Stimulated activated CD4-positive, alpha-beta T cell treated with anti-CD3 and anti-CD28 coated beads, TNF-alpha, amount 100 ng/mL, for 48 hours (primary cell): ENCODE results near the gene KLF11.
A peak's percentile ranks its signal among the peaks of the same experiment; 100 is the strongest.
"Not testable (repeated sequence)": the region's sequence is repeated elsewhere in the genome, so short reads cannot be mapped to it uniquely, and the experiment has no call there.

Experiments used
- DNase-seq, 3 donors: peaks; one replicate each; pipeline ENCODE4 v3.0.0-alpha.2; 2020; ENCODE audit warnings: low read depth in 3 of 3

Gene KLF11

DNA sequence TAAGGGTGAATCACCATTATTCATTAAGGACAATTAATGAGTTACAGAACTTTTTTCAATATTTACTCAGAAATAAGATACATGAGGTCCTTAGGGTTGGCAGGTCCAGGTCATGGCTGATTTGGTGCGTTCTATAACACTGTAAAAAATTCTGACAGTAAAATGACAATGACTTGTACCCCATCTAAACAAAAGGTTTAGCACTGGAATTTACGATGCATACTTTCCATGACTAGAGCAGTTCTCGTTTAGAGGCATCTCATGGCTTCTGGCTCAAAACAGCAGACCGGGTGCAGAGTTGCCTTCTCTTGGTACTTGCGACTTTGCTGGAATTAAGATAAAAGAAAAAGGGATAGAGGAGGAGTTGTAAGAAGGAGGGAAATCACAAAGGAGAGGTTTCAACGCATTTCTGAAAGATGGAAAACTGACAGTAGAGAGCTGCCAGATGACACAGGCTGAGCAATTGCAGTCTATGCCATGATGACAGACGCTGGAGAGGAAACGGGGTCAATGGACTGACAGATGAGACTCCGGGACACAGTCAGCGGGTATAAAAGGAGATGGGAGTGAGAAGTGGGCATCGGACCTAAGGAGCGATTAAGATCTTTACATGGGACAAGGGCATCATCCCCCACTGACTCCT lies 41.0 kb downstream of the KLF11 start:
- DNase-seq: no peak

DNA sequence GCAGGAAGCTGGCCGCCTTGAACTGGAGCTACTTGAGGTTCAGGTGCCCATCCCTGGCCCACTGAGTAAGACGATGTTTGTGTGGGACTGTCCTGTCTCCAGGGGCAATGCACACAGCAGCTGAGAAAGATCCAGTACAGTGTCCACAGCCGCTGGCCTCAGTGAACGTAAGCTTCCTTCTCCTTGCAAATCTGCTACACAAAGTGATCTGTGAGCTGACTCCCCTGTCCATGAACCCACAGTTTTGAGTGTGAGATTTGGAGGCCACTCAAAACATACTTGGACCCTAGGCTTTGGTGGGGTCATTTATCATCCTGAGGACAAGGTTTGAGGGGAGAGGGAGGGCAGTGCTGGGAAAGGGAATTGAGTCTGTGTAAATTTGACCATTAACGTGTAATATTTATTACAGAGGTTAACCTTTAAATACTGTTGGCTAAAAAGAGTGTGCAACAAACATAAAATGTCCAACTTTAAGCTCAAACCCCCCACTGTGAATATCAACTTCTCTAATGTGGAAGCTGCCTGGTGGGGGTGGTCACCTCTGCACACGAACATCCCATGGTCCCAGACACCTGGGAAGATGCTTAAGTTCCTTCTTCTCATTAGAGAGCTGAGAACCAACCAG lies 41.8 kb downstream of the KLF11 start:
- no peak for DNase-seq

DNA sequence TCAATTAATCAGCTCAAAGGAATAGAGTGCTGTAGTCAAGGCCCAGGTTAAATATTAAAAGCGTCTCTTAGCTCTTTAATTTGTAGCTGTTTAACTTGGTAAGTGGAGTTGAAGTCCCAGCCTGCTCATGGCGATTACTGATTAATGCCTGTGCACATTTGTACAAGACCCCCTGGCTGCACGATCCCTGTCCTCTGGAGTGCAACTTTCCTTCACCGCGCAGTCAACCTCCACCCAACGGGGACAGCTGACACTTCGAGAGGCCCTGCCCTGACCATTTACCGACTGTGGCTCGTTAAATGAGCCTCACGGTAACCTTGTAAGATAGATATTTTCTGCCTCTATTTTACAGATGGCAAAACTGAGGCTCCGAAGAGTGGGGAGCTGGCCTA lies 42.3 kb downstream of the KLF11 start:
- no peak for DNase-seq

DNA sequence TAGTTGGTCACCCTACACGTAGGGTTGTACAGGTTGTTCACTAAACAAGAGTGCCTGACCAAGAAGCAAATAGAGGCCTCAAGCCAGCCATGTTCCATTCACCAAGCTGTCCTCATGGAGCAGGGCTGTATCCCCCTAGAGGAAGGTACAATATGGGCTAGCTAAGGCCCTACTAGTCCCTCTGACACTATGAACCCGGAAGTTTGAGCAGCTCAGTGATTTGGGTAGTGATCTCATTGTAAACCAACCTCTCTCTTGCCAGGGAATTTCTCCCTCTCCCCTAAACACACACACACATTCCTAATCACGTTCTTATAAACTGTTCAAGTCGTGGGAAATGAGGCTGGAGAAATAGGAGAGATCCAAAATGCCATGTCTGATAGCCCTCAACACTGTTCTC lies 43.6 kb downstream of the KLF11 start:
- DNase-seq: no peak

DNA sequence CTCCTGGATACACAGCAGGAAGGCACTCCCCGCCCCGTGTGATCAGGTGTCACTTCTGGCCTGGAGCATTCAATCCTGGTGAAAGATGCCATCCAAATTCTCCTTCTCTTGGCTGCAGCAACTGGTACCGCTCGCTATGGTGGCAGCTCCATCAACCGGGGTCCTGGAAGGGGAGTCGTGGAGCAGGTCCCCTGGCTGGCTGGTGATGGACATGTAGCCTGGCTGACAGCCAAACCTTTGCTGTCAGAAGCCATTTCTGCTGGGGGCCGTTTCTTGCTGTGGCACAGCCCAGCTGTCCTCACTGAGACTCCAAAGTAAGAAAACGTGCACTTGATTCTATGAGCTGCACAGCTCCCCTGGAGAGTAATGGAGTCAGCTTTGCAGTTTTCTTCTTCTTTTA lies 44.0 kb downstream of the KLF11 start:
- DNase-seq: no peak

DNA sequence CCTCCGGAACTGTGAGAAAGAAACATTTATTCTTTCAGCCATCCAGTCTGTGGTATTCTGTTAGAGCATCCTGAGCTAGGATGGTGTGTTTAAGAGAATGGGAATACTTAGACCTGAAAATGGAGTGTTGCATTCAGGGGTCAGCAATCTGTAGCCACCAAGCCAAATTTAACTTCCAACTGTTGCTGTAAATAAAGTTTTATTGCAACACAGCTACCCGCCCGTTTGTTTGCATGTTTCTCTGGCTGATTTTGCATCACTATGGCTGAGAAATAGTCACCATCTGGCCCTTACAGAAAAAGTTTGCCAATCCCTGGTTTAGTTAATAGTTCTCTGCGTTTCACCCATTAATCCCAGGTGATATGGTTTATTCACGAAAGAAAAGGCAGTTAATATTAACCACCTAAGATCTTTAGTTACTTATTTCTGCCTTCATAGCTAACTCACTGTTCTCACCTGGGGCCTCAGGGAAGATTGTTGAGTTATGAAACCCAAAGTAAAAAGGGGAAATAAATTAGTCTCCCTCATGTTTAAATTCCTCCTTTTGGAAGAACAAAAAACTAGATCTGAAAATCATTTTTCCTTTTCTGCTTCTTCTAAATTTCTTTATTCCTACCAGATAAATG lies 46.3 kb downstream of the KLF11 start:
- DNase-seq: no peak

DNA sequence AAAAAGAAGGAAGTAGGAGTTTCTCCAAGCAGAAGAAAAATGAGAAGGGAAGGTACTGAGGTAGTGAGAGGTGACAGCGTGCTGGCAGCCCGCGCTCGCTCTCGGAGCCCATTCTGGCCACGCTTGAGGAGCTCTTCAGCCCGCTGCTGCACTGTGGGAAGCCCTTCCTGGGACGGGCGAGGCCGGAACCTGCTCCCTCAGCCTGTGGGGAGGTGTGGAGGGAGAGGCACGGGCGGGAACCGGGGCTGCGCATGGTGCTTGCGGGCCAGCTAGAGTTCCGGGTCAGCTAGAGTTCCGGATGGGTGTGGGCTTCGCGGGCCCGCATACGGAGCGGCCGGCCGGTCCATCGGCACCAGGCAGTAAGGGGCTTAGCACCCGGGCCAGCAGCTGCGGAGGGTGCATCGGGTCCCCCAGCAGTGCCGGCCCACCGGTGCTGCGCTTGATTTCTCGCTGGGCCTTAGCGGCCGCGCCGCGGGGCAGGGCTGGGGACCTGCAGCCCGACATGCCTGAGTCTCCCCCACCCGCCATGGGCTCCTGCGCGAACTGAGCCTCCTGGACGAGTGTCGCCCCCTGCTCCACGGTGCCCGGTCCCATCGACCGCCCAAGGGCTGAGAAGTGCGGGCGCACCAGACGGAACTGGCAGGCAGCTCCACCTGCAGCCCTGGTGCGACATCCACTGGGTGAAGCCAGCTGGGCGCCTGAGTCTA lies 48.0 kb downstream of the KLF11 start:
- no peak for DNase-seq

DNA sequence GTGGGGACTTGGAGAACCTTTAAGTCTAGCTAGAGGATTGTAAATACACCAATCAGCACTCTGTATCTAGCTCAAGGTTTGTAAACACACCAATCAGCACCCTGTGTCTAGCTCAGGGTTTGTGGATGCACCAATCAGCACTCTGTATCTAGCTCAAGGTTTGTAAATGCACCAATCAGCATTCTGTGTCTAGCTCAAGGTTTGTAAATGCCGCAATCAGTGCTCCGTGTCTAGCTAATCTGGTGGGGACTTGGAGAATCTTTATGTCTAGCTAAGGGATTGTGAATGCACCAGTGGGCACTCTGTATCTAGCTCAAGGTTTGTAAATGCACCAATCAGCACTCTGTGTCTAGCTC lies 48.5 kb downstream of the KLF11 start:
- DNase-seq: not testable (repeated sequence)

DNA sequence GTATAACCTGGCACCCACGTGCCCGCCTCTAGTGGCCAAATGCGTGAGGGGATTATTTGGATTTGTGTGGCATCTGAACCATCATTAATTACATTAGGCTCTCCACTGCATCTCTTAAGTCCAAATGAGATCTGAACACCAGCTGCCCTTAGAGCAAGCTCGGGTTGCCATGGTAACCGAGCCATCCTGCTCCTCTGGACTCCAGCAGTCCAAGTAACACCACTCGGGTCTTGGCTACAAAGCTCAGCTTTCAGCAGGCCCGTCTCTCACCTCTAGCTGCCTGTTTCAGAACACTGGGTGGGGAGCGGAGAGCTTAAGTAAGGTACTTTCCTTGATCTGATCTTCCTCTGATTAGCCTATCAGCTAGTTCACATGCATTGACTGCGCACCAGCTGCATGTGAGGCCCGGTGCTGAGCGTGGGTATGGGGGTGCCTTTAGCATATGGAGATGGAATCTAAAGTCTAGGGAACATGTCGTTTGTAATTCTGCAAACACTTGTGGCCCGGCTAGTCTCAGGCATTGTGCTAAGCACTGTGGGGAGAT lies 51.0 kb downstream of the KLF11 start:
- no peak for DNase-seq

DNA sequence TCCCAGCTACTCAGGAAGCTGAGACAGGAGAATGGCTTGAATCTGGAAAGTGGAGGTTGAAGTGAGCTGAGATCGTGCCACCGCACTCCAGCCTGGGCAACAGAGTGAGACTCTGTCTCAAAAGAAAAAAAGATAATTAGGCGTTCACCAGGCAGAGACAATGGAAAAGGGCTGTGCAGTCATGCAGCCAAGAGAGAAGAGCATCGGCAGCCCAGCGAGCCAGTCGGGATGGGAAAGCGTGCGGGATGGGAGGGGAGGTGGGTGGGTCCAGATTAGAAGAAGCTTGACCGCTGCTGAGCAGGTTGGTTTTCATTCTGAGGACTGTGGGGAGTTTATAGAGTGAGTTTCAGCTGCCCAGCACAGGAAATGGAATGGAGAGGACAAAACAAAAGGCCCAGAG lies 51.8 kb downstream of the KLF11 start:
- no peak for DNase-seq

DNA sequence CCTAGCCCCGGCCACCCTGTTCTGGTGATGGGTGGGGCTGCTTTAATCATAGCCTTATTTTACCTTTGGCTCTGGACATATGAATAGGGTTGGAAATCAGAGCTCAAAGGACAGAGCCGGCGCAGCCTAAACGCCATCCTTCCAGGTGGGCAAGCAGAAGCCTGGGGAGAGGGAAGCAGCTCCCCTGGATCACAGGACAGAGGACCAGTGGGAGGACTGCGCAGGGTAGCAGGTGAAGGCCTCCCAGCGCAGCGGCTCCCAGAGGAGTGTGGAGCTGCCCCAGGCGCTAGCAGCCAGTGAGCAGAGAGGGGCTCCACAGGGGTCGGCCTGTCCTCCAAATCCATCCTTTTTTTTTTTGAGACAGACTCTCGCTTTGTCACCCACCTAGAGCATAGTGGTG lies 53.3 kb downstream of the KLF11 start:
- no peak for DNase-seq

DNA sequence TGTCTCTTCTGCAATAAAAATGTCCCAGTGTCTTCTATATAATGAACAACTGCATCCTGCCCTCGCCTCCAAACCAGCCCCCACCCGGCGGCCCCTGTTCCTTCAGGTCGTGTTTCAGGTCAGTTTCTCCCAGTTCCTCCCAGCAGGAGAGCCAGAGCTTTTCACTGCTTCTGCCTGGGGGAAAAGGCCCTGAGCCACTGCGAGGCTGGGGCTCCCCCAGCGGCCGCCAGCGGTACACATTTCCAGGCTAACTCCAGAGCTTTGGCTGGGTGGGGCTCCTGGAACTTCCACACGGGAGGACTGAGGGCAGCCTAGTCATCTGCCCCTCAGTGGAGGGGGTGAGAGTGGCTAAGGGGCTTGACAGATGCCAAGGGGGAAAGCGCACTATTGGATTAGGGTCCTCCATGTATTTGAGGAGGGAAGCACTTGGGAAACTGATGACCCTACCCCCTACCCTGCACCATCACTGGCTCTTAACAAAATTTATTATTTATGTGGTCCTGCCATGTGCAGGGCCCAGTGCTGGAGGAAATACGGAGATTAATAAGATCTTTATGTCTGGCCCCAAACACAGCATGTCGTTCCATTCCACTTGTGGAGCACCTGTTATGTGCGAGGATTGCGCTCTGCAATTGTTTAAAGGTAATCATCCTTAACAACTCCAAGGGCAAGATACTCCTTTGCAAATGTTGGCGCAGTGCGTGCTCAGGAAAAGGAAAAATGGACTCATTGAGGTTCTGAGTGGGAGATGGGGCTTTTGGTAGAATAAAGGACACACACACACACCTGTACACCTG lies 54.2 kb downstream of the KLF11 start:
- DNase-seq: peak in 1 of 3 donors; percentile 28

DNA sequence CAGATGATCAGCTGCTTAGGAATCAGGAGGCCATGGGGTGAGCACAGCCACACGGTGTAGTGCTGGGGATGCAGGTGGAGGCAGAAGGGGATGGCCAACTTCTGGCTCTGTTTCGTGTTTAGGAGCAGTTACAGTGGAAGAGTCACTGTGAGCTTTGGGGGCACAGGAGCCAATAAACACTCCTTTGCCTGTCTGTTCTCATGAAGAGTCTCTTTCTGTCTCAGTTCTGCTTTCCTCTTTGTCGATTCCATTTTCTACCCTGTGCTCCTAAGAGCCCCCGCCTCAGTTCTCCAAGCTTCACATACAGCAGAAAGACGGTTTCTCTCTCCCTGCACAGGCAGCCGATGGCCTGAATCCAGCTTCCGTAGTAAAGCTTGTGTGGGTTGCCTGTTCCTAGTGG lies 58.1 kb downstream of the KLF11 start:
- DNase-seq: no peak

DNA sequence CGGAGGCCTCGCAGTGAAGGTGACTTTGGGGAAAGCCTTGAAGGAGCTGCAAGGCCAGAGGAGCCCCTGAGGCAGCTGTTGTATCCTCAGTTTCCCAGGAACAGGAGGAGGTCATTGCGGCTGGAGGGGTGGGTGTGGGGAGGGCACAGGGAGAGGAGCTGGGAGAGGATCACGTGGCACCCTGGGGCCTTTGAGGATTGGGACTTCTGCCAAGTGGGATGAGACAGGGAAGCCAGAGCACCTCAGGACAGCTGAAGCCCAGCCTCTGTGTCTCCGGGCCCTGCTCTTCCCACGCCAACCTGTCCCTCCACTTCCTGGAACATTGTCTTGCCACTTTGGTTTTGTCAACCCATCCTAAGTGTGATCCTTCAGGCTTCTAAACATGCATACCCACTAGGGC lies 59.8 kb downstream of the KLF11 start:
- DNase-seq: no peak
